ENCODE measurements around the gene C22orf15.
A peak's percentile ranks its signal among the peaks of the same experiment; 100 is the strongest.
"Not testable (repeated sequence)": the region's sequence is repeated elsewhere in the genome, so short reads cannot be mapped to it uniquely, and the experiment has no call there.

Gene C22orf15

GRCh38 chr22:23728108-23728507 is 34.7 kb upstream of the C22orf15 start:
- H3K4me3 ChIP-seq (ENCODE audit: low read depth, low read length); H3K9me3 ChIP-seq (ENCODE audit: control insufficient read depth, insufficient read depth, low read length); H3K27ac ChIP-seq (ENCODE audit: low read depth, low read length); H3K27me3 ChIP-seq (ENCODE audit: control insufficient read depth, insufficient read depth, low read length); H3K4me1 ChIP-seq (ENCODE audit: control insufficient read depth, insufficient read depth, low read length); H3K36me3 ChIP-seq (ENCODE audit: control insufficient read depth, insufficient read depth, low read length); H3K9ac ChIP-seq (ENCODE audit: low read depth, low read length): not testable (repeated sequence)

DNA sequence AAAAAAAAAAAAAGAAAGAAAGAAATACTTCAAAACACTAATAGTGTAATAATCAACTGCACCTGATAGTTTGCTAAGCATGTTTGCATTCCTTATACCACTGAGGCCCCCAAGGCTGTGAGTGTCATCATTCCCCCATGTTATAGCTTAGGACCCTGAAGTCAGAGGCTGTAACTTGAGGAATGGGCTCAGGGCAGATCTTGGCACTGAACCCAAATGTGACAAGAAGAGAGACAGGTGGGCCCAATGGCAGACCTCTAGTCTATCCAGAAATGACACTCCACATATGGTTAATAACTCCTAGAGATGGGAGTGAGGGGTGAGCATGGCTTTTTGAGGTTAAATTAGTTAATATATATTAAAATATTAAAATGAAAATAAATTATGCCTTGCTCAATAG is 25.1 kb upstream of the C22orf15 start:
- Histone ChIP-seq H3K27me3 (ENCODE audit: control insufficient read depth, insufficient read depth, low read length) (no peaks in the 10 kb centered on the region), H3K4me1 (ENCODE audit: control insufficient read depth, insufficient read depth, low read length) (no peaks in the 10 kb centered on the region), H3K9me3 (ENCODE audit: control insufficient read depth, insufficient read depth, low read length) (no peaks in the 10 kb centered on the region), H3K4me3 (ENCODE audit: low read depth, low read length) (no peak overlapping the region), H3K36me3 (ENCODE audit: control insufficient read depth, insufficient read depth, low read length) (peaks cover 4% of the 10 kb centered on the region; the same call in 1 of the 2 replicates), H3K9ac (ENCODE audit: low read depth, low read length) (no peak overlapping the region), H3K27ac (ENCODE audit: low read depth, low read length) (no peak overlapping the region)

- no peak overlapping the region for H3K27ac ChIP-seq (ENCODE audit: low read depth, low read length)
- no peaks in the 10 kb centered on the region for H3K9me3 ChIP-seq (ENCODE audit: control insufficient read depth, insufficient read depth, low read length)
- peaks cover 28% of the 10 kb centered on the region for H3K36me3 ChIP-seq (ENCODE audit: control insufficient read depth, insufficient read depth, low read length)
These were observed 20.1 kb upstream of the C22orf15 start for GRCh38 chr22:23742505-23743264.

DNA sequence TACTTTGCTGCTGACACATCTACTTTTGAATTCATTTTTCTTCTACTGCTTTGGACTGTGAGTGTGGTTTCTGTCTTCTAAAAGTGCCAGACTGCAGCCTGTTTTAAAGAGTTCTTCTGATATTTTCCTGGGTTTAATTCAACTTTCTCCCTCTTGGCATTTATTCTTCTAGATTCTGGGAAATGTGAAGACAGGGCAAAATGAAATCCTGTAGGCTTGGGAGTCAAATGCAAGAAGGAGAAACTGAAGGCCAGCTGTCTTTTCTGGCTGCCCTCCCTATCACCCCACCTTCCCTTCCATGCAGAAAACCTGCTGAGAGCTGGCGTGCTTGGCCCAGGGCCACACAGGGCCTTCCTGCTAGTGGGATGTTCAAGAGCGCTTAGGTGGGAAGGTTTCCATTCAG is 19.5 kb upstream of the C22orf15 start:
- H3K36me3 ChIP-seq (ENCODE audit: control insufficient read depth, insufficient read depth, low read length): peaks cover 28% of the 10 kb centered on the region
- H3K27me3 ChIP-seq (ENCODE audit: control insufficient read depth, insufficient read depth, low read length): no peaks in the 10 kb centered on the region
- H3K9me3 ChIP-seq (ENCODE audit: control insufficient read depth, insufficient read depth, low read length): no peaks in the 10 kb centered on the region
- no peaks in the 10 kb centered on the region for H3K4me1 ChIP-seq (ENCODE audit: control insufficient read depth, insufficient read depth, low read length)
- H3K9ac ChIP-seq (ENCODE audit: low read depth, low read length): no peak overlapping the region
- no peak overlapping the region for H3K27ac ChIP-seq (ENCODE audit: low read depth, low read length)
- no peak overlapping the region for H3K4me3 ChIP-seq (ENCODE audit: low read depth, low read length)

More at GRCh38 chr22:23742505-23743264, 20.1 kb upstream of the C22orf15 start:
- no peaks in the 10 kb centered on the region for H3K27me3 ChIP-seq (ENCODE audit: control insufficient read depth, insufficient read depth, low read length)
- no peak overlapping the region for H3K9ac ChIP-seq (ENCODE audit: low read depth, low read length)
- no peak overlapping the region for H3K4me3 ChIP-seq (ENCODE audit: low read depth, low read length)
- no peaks in the 10 kb centered on the region for H3K4me1 ChIP-seq (ENCODE audit: control insufficient read depth, insufficient read depth, low read length)

GRCh38 chr22:23744001-23744400 is 18.8 kb upstream of the C22orf15 start:
- no peak overlapping the region for H3K9ac ChIP-seq (ENCODE audit: low read depth, low read length)
- H3K27ac ChIP-seq (ENCODE audit: low read depth, low read length): no peak overlapping the region
- H3K27me3 ChIP-seq (ENCODE audit: control insufficient read depth, insufficient read depth, low read length): no peaks in the 10 kb centered on the region
- H3K9me3 ChIP-seq (ENCODE audit: control insufficient read depth, insufficient read depth, low read length): no peaks in the 10 kb centered on the region
- no peaks in the 10 kb centered on the region for H3K4me1 ChIP-seq (ENCODE audit: control insufficient read depth, insufficient read depth, low read length)
- H3K4me3 ChIP-seq (ENCODE audit: low read depth, low read length): no peak overlapping the region
- H3K36me3 ChIP-seq (ENCODE audit: control insufficient read depth, insufficient read depth, low read length): peaks cover 28% of the 10 kb centered on the region

DNA sequence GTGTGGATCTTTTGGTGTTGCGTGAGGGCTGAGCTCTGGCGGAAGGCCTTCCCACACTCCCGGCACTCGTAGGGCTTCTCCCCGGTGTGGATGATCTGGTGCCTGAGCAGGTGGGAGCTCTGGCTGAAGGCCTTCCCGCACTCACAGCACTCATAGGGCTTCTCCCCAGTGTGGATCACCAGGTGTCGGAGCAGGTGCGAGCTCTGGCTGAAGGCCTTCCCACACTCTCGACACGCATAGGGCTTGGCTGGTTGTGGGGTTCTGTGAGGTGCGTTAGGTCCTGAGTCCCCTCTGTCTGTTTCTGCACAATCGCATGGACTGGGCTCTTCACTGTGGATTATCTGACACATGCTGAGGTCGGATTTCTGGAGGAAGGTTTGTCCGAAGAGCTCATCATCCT is 18.3 kb upstream of the C22orf15 start:
- Histone ChIP-seq H3K9me3 (ENCODE audit: control insufficient read depth, insufficient read depth, low read length) (no peaks in the 10 kb centered on the region), H3K9ac (ENCODE audit: low read depth, low read length) (no peak overlapping the region), H3K36me3 (ENCODE audit: control insufficient read depth, insufficient read depth, low read length) (peaks cover 28% of the 10 kb centered on the region), H3K27me3 (ENCODE audit: control insufficient read depth, insufficient read depth, low read length) (no peaks in the 10 kb centered on the region), H3K4me1 (ENCODE audit: control insufficient read depth, insufficient read depth, low read length) (peaks cover under 1% of the 10 kb centered on the region; the same call in 1 of the 2 replicates), H3K27ac (ENCODE audit: low read depth, low read length) (no peak overlapping the region), H3K4me3 (ENCODE audit: low read depth, low read length) (no peak overlapping the region)

GRCh38 chr22:23745791-23746190 is 17.0 kb upstream of the C22orf15 start:
- peaks cover 28% of the 10 kb centered on the region for H3K36me3 ChIP-seq (ENCODE audit: control insufficient read depth, insufficient read depth, low read length)
- no peak overlapping the region for H3K27ac ChIP-seq (ENCODE audit: low read depth, low read length)
- H3K9me3 ChIP-seq (ENCODE audit: control insufficient read depth, insufficient read depth, low read length): no peaks in the 10 kb centered on the region
- H3K27me3 ChIP-seq (ENCODE audit: control insufficient read depth, insufficient read depth, low read length): no peaks in the 10 kb centered on the region
- H3K4me1 ChIP-seq (ENCODE audit: control insufficient read depth, insufficient read depth, low read length): peaks cover 4% of the 10 kb centered on the region; the same call in 1 of the 2 replicates
- no peak overlapping the region for H3K9ac ChIP-seq (ENCODE audit: low read depth, low read length)
- H3K4me3 ChIP-seq (ENCODE audit: low read depth, low read length): no peak overlapping the region

GRCh38 chr22:23749841-23750301 is 12.9 kb upstream of the C22orf15 start:
- Histone ChIP-seq H3K27ac (ENCODE audit: low read depth, low read length) (no peak overlapping the region), H3K4me3 (ENCODE audit: low read depth, low read length) (peak overlapping the region; percentile 79)

DNA sequence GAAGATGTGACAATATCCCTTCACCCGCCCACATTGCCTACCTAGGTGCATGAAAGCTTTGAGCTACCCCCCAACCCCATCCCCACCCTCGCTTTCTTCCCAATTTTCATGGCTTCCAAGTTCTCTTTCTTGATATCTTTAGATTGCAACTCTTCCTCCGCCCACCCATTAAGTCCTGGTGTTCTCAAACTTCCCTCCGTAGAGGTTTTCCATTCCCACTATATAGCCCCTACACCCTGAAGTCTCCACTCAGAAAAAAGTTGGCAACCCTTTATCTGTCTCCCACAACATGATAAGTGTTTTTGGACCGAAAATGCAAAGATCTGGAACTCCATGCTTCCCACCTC is 12.4 kb upstream of the C22orf15 start:
- no peak overlapping the region for H3K27ac ChIP-seq (ENCODE audit: low read depth, low read length)

More at GRCh38 chr22:23749841-23750301, 12.9 kb upstream of the C22orf15 start:
- H3K36me3 ChIP-seq (ENCODE audit: control insufficient read depth, insufficient read depth, low read length): peaks cover 3% of the 10 kb centered on the region; the same call in 1 of the 2 replicates
- no peaks in the 10 kb centered on the region for H3K9me3 ChIP-seq (ENCODE audit: control insufficient read depth, insufficient read depth, low read length)
- H3K27me3 ChIP-seq (ENCODE audit: control insufficient read depth, insufficient read depth, low read length): no peaks in the 10 kb centered on the region
- no peak overlapping the region for H3K9ac ChIP-seq (ENCODE audit: low read depth, low read length)
- H3K4me1 ChIP-seq (ENCODE audit: control insufficient read depth, insufficient read depth, low read length): peaks cover 4% of the 10 kb centered on the region; the same call in 1 of the 2 replicates

GRCh38 chr22:23750714-23751440 is 11.9 kb upstream of the C22orf15 start, which contains the start of gene ZNF70:
ZNF70 (minus strand) TSS chr22:23751112; CDS start chr22:23745140, 5,972 bp downstream.
- Histone ChIP-seq H3K27me3 (ENCODE audit: control insufficient read depth, insufficient read depth, low read length) (no peaks in the 10 kb centered on the region), H3K36me3 (ENCODE audit: control insufficient read depth, insufficient read depth, low read length) (no peaks in the 10 kb centered on the region), H3K9ac (ENCODE audit: low read depth, low read length) (peak within 1 kb of the TSS; percentile 85), H3K9me3 (ENCODE audit: control insufficient read depth, insufficient read depth, low read length) (no peaks in the 10 kb centered on the region), H3K27ac (ENCODE audit: low read depth, low read length) (peak within 1 kb of the TSS; percentile 79), H3K4me1 (ENCODE audit: control insufficient read depth, insufficient read depth, low read length) (peaks cover 4% of the 10 kb centered on the region; the same call in 1 of the 2 replicates), H3K4me3 (ENCODE audit: low read depth, low read length) (peak within 1 kb of the TSS; percentile 84)

More for the DNA sequence above, 12.4 kb upstream of the C22orf15 start:
- no peak overlapping the region for H3K9ac ChIP-seq (ENCODE audit: low read depth, low read length)
- peaks cover 4% of the 10 kb centered on the region; the same call in 1 of the 2 replicates for H3K4me1 ChIP-seq (ENCODE audit: control insufficient read depth, insufficient read depth, low read length)
- H3K9me3 ChIP-seq (ENCODE audit: control insufficient read depth, insufficient read depth, low read length): no peaks in the 10 kb centered on the region
- H3K4me3 ChIP-seq (ENCODE audit: low read depth, low read length): peak overlapping the region; percentile 79
- H3K27me3 ChIP-seq (ENCODE audit: control insufficient read depth, insufficient read depth, low read length): no peaks in the 10 kb centered on the region
- no peaks in the 10 kb centered on the region for H3K36me3 ChIP-seq (ENCODE audit: control insufficient read depth, insufficient read depth, low read length)
